ENCODE results near the gene SLC25A19.

Gene SLC25A19

DNA sequence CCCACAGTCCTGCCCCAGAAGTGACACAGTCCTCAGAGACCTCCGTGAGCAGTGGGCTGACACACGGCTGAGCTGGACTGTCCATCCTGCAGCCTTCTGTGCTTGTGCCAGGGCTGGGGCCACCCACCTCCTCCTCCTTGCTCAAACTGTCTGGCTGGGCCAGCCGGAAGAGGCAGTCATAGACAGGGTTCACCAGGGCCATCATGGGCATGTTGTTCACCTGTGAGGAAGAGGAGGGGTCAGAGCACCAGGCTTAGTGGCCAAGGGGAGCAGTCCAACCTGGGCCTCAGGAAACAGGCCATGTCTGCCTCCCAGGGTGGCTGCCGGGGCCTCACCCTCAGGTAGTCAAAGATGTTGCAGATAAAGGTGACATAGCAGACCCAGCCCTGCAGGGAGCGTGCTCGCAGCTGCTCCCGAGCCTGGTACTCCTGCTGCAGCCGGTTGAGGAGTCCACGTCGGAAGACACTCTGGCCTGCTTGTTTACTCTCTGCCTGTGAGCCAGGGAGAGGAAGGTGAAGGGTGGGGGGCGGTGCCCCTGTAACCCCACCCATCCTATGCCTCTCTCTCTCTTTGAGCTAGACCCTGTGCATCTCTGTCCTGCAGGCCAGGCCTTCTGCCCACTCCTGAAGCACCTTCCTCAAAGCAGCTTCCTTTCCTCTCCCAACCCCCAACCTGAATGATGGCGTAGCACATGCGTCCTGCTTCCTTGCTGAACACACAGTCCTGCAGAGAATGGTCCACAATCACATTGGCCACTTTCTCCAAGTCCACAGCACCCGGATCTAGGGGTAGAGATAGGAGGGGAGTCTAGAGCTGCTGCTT is 21.6 kb downstream of the SLC25A19 start:
- in situ Hi-C loops (cut with HindIII; ENCODE audit: low pct_ligation_motif_present, low sequenced_read_pairs): no loop called here
- Histone ChIP-seq H3K27ac (no peak overlapping the region), H3K36me3 (replicated peaks) (peaks cover 17% of the 10 kb centered on the region), H3K4me3 (ENCODE audit: low read depth, low read length) (no peak overlapping the region), H3K27me3 (replicated peaks) (no peaks in the 10 kb centered on the region)
- no peak for DNase-seq
- TF ChIP-seq, protein P1, sequence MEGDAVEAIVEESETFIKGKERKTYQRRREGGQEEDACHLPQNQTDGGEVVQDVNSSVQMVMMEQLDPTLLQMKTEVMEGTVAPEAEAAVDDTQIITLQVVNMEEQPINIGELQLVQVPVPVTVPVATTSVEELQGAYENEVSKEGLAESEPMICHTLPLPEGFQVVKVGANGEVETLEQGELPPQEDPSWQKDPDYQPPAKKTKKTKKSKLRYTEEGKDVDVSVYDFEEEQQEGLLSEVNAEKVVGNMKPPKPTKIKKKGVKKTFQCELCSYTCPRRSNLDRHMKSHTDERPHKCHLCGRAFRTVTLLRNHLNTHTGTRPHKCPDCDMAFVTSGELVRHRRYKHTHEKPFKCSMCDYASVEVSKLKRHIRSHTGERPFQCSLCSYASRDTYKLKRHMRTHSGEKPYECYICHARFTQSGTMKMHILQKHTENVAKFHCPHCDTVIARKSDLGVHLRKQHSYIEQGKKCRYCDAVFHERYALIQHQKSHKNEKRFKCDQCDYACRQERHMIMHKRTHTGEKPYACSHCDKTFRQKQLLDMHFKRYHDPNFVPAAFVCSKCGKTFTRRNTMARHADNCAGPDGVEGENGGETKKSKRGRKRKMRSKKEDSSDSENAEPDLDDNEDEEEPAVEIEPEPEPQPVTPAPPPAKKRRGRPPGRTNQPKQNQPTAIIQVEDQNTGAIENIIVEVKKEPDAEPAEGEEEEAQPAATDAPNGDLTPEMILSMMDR (IDR thresholded peaks at IDR 0.05; ENCODE audit: low read depth, low read length, missing control alignments): no peak

DNA sequence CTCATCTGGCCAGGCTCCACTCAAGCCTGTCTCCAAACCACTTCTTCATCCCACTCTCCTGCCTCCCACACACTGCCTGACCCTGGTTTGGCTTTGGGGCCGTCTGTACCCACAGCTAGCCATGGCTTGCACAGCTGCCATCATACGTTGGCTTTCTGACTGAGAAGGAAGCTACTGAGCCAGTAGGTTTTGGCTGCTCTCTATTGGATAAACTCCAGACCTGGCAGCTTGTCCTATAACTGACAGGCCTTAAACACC is 22.2 kb downstream of the SLC25A19 start:
- DNase-seq: no peak
- Histone ChIP-seq H3K27me3 (replicated peaks) (no peaks in the 10 kb centered on the region), H3K36me3 (replicated peaks) (peaks cover 17% of the 10 kb centered on the region), H3K27ac (no peak overlapping the region), H3K4me3 (ENCODE audit: low read depth, low read length) (no peak overlapping the region)
- in situ Hi-C loops (cut with HindIII; ENCODE audit: low pct_ligation_motif_present, low sequenced_read_pairs): no loop called here
- TF ChIP-seq, protein P1 (IDR thresholded peaks at IDR 0.05; ENCODE audit: low read depth, low read length, missing control alignments): no peak

DNA sequence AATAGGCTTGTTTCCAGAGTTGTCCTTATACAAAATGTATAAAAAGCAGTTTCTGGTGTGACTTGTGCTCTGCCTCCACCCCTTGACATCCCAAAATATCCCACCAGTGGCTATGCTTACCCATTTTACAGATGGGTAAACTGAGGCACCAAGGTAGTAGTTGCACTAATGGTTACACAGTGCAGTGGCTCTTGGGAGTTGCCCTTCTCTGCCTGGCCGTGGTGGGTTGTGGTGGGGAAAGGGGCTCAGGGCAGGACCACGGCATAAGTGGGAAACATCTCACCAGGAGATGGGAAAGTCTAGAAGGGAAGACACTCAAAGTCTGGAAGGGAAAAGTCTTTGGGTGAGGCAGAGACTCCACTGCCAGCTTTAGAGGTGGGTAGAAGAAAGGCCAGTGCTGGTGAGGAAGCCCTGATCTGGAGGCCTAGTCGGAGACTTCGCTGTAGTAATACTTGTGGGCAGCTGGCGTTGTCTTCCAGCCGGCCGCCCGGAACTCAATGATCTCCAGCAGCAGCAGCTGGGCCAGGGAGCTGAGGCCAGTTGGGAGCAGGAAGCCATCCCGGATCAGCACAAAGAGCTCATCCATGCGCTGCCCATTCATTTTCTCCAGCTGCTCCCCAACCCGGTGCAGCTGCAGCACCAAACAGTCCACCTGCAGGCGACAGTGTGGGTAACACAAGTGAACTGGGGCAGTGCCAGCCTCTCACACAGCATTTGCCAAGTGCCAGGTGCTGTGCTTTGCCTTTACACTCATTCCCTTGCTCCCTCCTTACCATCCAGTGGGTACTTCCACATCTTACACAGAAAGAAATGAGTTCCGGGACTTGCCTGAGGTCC is 22.7 kb downstream of the SLC25A19 start:
- TF ChIP-seq, protein P1 (IDR thresholded peaks at IDR 0.05; ENCODE audit: low read depth, low read length, missing control alignments): no peak
- Histone ChIP-seq H3K27me3 (replicated peaks) (no peaks in the 10 kb centered on the region), H3K4me3 (ENCODE audit: low read depth, low read length) (no peak overlapping the region), H3K27ac (no peak overlapping the region), H3K36me3 (replicated peaks) (peaks cover 17% of the 10 kb centered on the region)
- no peak for DNase-seq
- in situ Hi-C loops (cut with HindIII; ENCODE audit: low pct_ligation_motif_present, low sequenced_read_pairs): no loop called here

DNA sequence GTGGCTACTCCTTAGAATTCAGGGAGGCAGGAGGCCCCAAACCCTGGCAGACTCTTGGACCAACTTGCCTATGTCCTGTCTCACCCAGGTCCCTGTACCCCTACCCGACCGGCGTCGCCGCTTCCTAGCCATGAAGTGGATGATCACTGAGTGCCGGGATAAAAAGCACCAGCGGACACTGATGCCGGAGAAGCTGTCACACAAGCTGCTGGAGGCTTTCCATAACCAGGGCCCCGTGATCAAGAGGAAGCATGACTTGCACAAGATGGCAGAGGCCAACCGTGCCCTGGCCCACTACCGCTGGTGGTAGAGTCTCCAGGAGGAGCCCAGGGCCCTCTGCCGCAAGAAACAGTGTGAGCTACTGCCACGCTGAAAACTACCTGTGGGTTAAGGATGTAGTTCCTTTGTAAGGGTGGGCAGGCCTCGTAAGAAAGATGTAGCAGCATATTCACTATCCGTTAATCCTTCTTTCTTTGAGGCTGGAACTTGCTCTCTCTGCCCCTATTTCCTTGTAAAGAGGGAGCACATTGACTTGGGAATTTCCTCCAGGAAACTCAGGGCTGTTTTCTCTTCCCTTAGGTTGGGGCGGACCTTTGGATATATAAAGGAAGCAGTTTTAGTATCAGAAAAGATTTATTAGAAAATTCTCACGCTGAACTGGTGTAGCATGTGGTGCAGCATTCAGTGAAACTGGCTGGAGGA is 23.5 kb downstream of the SLC25A19 start:
- in situ Hi-C loops (cut with HindIII; ENCODE audit: low pct_ligation_motif_present, low sequenced_read_pairs): no loop called here
- TF ChIP-seq, protein P1 (IDR thresholded peaks at IDR 0.05; ENCODE audit: low read depth, low read length, missing control alignments): no peak
- H3K36me3 ChIP-seq (replicated peaks): peaks cover 17% of the 10 kb centered on the region
- H3K27ac ChIP-seq: no peak overlapping the region
- no peaks in the 10 kb centered on the region for H3K27me3 ChIP-seq (replicated peaks)
- H3K4me3 ChIP-seq (ENCODE audit: low read depth, low read length): no peak overlapping the region
- no peak for DNase-seq

DNA sequence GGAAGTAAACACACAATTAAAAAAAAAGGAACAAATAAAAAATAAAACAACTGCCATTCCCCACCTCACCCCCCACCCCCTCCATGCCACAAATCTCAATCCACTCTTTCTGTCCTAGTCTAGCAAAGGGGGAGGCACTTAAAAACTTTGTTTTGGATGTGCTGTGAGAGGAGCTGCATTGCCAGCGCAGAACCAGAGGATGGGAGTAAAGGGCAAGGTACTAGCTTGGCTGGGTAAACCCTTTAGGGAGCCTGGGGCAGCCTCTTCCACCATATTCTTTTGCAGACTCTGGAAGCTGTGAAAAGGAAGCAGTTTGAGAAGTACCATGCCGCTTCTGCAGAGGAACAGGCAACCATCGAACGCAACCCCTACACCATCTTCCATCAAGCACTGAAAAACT is 26.2 kb downstream of the SLC25A19 start:
- Histone ChIP-seq H3K27ac (no peak overlapping the region), H3K36me3 (replicated peaks) (peaks cover 17% of the 10 kb centered on the region), H3K4me3 (ENCODE audit: low read depth, low read length) (no peak overlapping the region), H3K27me3 (replicated peaks) (no peaks in the 10 kb centered on the region)
- no peak for DNase-seq
- in situ Hi-C loops (cut with HindIII; ENCODE audit: low pct_ligation_motif_present, low sequenced_read_pairs): no loop called here
- TF ChIP-seq, protein P1 (IDR thresholded peaks at IDR 0.05; ENCODE audit: low read depth, low read length, missing control alignments): peak; percentile 10
